Stimulated activated CD8-positive, alpha-beta memory T cell treated with anti-CD3 and anti-CD28 coated beads, Interleukin-2, amount 100 ng/mL, for 1 hour (primary cell): ENCODE data around the gene FIGNL1.
"Not testable (repeated sequence)": the region's sequence is repeated elsewhere in the genome, so short reads cannot be mapped to it uniquely, and the experiment has no call there.

Experiments used
- DNase-seq, 2 donors: peaks; one replicate each; pipeline ENCODE4 v3.0.0-alpha.2; 2020; ENCODE audit warnings: low read depth in 2 of 2

FIGNL1 gene

GRCh38 chr7:50470250-50471163, 20.4 kb upstream of the FIGNL1 start:
- DNase-seq, result no peak

DNA sequence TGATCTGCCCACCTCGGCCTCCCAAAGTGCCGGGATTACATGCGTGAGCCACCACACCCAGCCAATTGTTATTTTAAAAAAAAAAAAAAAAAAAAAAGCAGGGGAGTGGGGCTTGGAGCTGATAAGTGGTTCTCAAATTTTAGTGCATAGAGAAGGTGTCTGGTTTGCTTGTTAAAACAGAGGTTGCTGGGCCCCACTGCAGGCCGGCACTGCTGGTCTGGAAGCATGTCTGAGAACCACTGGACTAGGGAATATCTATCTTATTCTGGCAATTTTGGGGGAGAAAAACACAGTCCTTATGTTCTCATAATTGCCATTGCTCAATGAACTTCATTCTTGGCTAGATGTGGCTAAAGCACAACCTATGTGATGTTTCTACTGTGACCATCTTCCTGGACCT, 19.0 kb upstream of the FIGNL1 start:
- no peak for DNase-seq

- DNase-seq, result peak; percentile 46 to 58
Observed at GRCh38 chr7:50467817-50468610, 17.9 kb upstream of the FIGNL1 start.

DNA sequence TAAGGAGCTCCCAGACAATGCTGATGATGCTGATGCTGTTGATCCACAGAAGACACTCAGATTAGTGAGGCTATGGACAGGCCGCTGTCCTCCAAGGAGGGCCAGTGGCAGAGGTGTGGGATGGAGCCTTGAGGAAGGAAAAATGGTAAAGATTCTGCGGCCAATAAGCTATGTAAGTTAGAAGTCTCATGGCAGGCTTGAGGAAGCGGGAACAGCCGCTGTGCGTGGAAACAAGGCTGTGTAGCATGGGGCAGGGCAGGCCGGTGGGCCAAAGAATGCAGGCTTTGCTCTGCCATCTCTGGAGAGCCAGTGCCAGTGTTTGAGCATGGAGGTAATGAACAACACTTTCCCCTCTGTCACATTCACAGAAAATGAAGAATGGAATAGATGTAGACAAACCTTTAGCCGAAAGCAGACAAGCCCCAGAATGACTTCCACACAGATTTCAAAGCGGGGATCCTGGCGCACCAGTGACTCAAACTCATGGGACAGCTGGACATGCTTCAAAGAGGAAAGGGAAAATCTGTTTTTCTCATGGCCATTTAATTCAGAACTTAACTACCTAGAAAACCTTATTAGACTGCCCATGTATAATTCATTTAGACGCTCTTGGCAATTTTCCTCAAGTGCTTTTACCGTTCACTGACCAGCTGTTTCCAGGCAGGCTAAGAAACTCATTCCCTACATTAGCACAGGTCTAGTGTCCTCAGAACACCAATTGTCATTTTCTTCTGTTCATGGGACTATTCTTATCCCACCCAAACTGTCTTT, 16.9 kb upstream of the FIGNL1 start:
- DNase-seq, result no peak

DNA sequence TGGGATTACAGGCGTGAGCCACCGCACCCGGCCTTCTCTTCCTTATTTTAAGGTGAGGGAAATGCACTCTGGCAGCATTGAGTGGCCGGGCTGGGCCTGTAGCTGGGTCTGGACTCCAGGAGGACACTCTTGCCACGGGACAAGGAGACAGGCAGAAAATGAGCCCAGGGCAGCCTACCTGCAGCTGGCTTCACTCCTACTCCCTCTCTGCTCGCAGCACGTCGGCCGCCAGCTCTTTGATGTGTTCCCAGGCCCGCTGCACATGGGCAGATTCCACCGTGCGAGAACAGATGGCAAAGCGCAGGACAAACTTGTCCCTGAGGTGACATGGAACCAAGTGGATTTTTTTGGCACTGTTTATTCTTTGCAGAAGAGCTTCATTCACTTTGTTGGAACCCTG, 12.9 kb upstream of the FIGNL1 start:
- DNase-seq, result no peak

- DNase-seq, result no peak
Observed at GRCh38 chr7:50462361-50462760, 12.2 kb upstream of the FIGNL1 start.

DNA sequence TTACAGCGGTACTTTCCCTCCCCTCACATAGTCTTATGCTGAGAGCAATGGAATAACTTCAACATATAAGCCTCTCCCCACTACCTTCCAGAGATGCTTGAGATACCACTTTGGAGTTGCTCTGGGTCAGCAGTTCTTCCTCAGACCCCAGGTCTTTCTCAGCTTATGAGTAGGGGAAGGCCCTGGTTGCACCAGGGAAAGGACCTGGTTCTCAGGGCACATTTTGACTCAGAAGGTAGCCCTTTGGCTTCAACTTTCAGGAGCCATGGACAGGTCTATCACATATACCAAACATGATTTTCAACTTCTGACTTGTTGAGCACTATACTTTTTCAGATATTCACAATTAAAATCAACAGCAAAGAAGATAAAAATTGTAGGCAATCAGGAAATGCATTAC, 11.5 kb upstream of the FIGNL1 start:
- no peak for DNase-seq

GRCh38 chr7:50459183-50459582, 9.0 kb upstream of the FIGNL1 start:
- not testable (repeated sequence) for DNase-seq

DNA sequence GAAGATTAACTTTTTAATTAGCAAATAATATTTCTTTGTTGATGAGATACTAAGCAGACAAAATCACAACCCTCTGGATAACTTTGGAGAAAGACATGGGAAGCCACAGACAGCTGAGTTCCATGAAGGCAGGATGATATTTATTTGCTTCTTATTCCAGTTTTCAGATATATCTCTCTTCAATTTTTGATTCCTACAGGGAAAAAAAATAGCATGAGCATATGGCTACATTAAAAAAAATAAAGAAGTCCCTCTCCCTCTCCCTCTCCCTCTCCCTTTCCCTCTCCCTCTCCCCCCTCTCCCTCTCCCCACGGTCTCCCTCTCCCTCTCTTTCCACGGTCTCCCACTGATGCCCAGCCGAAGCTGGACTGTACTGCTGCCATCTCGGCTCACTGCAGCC, 8.5 kb upstream of the FIGNL1 start:
- not testable (repeated sequence) for DNase-seq

DNA sequence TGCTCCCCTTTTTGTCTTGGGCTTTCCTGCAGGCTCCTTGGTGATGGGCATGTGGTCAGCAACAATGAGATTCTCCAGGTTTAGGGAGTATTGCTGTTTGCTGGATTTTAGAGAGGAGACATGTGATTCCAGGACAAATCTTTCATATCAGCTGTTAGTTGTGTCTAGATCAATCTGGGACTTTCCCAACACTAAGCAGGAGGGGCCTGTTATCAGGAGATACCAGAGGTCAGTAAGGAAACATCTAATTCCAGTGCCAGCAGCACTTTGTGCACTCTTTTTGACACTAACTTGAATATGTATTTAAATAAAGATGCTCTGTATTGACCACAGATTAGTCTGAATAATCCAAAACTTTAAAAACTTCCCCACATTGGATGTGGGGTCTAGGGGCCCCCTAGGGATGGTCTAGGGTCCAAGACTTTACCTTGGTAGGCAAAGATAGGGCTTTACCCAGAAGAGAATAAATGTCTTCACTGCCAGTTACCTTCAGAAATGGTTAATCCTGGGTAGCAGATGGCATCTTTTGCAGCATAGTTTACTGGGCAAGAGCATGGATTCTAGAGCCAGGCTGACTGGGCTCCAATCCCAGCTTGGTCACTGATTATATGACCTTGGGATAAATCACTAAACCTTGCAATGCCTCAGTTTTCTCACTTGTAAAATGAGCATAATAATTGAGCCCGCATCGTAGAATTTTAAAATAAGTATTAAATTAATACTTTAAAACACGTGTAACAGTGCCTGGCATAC, 6.4 kb upstream of the FIGNL1 start:
- no peak for DNase-seq

DNA sequence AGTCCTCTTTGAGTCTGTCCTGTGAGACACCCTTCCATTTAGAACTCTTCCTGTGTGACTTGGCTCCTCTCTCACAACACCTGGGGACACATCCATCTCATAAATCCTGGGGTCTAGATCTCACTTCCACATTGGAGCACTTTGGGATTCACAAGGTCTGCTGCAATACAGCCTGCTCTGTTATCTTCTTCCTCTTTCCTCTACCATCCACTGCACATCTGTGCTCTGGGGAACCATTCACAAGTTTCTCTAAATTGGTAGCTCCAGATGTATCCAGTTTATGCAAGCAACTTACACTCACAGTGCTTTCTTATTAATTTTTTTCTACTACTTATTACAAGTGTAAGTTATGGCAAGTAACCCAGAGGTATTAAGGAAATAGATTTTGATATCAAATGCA, 5.5 kb upstream of the FIGNL1 start:
- DNase-seq, result no peak

DNA sequence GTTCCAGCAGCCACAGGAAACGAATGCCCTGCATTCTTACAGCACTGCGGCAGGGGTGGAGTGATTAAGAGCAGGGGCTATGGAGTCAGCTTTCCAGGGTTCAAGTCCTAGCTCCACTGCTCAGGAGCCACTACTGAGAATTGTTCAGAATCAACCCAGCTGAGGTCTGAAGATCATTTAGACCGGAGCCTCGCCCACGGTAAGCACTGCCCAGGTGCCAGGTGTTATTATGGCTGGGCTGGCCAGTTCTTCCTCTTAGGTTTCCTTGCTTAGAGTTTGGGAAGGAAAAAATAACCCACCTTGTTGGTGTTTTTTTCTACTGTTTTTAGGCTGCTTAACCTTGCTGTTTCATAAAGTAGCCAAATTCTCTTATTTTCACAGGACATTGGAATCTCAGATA, 4.8 kb upstream of the FIGNL1 start:
- DNase-seq, result no peak

GRCh38 chr7:50450590-50451032, 461 bp upstream of the FIGNL1 start:
- DNase-seq, result no peak

DNA sequence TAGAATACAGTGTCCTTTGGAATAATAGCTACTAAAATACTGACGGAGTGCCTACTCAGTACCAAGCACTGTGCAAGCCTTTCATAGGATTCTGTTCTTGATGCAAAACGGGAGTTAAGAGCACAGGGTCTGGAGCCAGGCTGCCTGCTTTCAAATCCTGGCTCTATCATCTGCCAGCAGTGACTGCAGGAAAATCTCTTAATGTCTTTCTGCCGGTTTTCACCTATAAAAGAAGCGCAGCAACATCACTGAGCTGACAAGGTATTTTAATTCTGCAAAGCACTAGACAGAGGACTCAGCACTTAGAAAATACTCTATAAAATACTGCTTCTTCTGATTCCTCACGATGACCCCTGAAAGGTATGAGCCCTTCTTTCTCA, 659 bp downstream of the FIGNL1 start:
- no peak for DNase-seq

DNA sequence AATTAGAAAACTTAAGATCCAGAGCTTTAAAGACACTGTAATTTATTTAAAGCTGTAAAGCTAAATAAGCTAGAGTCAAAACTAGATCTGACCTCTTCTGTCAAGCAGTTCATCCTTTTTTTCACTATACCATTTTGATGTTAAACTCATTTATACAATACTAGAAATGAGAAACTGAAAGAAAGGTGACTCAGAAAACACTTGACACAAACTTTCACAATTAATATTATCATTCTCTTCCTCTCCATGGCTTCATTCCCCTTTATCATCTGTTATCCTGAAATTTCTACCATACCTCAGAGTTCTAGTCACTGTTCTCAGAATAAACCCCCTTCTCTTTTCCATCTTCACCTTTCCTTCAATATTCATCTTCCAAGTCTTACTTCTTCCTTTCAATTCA, 1.3 kb downstream of the FIGNL1 start:
- DNase-seq, result no peak

DNA sequence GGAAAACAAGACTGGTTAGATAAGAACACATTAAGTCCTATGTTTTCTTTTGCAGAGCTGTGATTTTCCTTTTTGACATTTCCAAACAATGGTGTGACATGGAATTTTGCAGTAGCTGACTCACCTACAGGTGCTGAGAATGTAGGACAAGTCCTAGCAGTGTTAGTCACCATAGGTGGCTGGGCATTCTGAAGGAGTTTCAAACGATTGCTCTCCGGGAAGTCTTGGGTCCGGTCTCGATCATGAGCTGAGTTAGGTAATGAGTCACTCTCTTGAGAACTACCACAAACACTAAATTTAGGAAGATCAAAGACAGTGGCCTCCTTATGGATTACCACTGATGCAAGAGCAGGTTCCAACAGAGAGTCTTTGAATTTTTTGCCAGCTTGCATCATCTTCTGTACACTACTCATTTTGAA, 3.6 kb downstream of the FIGNL1 start:
- no peak for DNase-seq

DNA sequence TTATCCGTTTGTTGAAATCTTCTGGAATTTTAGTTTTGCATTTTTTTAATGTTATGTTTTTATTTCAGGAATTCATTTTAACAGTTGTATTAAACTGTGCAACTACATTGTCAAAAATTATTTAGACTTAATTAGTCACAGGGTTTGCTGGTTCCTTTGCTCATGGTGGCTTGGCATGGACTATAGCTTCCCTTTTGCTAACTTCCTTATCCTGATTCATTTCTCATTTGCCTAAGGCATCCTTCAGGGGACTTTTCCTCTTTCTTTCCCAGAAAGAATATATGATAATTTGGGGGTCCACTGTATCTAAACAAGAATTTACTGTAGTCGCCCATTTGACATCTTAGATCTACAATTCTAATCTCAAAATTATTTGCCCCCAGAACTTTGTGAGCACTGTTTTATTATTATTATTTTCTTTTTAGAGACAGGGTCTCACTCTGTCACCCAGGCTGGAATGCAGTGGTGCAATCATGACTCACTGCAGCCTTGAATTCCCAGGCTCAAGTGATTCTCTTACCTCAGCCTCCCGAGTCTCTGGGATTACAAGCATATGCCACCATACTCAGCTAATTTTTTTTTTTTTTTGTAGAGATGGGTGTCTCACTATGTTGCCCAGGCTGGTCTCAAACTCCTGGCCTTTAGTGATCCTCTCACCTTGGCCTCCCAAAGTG, 13.9 kb downstream of the FIGNL1 start:
- DNase-seq, result no peak

GRCh38 chr7:50431722-50432305, 18.3 kb downstream of the FIGNL1 start:
- DNase-seq, result no peak

DNA sequence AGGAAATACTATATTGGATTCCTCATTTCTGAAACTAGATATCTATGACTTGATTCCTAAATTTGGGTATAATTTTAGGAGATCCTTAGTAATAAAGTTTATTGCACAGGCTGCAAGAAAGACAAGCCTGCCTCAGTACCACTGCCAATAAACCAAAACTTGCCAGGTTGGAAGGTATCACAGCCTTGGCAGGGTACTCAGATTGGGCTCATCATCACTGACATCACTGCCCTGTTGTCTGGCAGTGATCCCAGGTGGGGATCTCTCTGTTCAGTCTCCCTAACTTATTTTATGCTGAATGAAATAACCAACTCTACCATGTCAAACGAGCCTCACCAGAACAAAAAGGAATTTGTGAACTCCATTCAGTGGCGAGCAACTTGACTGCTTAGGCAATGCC, 18.8 kb downstream of the FIGNL1 start:
- no peak for DNase-seq

GRCh38 chr7:50428911-50429310, 21.2 kb downstream of the FIGNL1 start:
- no peak for DNase-seq
